ENCODE data around the gene GALNT1.

Gene GALNT1

DNA sequence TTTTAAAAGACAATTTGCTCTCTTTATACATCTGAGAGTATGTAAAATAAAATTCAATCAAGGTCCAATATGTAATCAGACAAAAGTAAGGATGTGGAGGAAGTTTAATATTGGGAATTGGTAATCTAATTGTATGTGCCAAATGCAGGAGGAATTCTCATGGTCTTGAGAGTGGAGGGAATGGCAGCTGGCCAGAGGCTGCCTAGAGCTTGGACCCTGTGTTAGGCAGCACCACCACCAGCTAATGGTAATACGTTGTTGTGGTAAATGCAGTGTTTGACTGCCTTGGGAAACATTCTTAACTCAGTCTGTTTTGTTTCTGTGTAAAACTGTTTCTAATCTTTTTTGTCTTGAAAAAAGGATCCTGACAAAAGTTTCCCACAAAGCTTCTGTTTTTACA, 30.0 kb downstream of the GALNT1 start:
- no peak for TF ChIP-seq CTCF (IDR thresholded peaks at IDR 0.05)
- H3K4me3 ChIP-seq (ENCODE audit: low read depth, low read length) = no peak overlapping the region
- H3K4me1 ChIP-seq = no peaks in the 10 kb centered on the region
- no peaks in the 10 kb centered on the region for H3K36me3 ChIP-seq (ENCODE audit: control insufficient read depth, insufficient read depth, low read length)
- no peak overlapping the region for H2AFZ ChIP-seq
- no peak overlapping the region for H3K9ac ChIP-seq
- H3K9me3 ChIP-seq (ENCODE audit: control insufficient read depth, low read length) = no peaks in the 10 kb centered on the region
- H3K79me2 ChIP-seq = peaks cover 5% of the 10 kb centered on the region
- H3K4me2 ChIP-seq (ENCODE audit: low read length) = no peak overlapping the region
- H3K27me3 ChIP-seq (ENCODE audit: control insufficient read depth, insufficient read depth, low read length) = no peaks in the 10 kb centered on the region
- no peak overlapping the region for H3K27ac ChIP-seq

- Histone ChIP-seq H3K27ac (no peak overlapping the region), H3K36me3 (ENCODE audit: control insufficient read depth, insufficient read depth, low read length) (no peaks in the 10 kb centered on the region), H3K4me2 (ENCODE audit: low read length) (no peak overlapping the region), H3K9ac (no peak overlapping the region), H2AFZ (no peak overlapping the region), H3K79me2 (no peaks in the 10 kb centered on the region), H3K9me3 (ENCODE audit: control insufficient read depth, low read length) (no peaks in the 10 kb centered on the region), H3K27me3 (ENCODE audit: control insufficient read depth, insufficient read depth, low read length) (no peaks in the 10 kb centered on the region), H3K4me1 (no peaks in the 10 kb centered on the region), H3K4me3 (ENCODE audit: low read depth, low read length) (no peak overlapping the region)
- no peak for TF ChIP-seq CTCF (IDR thresholded peaks at IDR 0.05)
Observed at GRCh38 chr18:35616074-35616473, 34.5 kb downstream of the GALNT1 start.

GRCh38 chr18:35616664-35617423, 35.3 kb downstream of the GALNT1 start:
- Histone ChIP-seq H3K27me3 (ENCODE audit: control insufficient read depth, insufficient read depth, low read length) (no peaks in the 10 kb centered on the region), H3K27ac (no peak overlapping the region), H3K36me3 (ENCODE audit: control insufficient read depth, insufficient read depth, low read length) (no peaks in the 10 kb centered on the region), H3K9me3 (ENCODE audit: control insufficient read depth, low read length) (no peaks in the 10 kb centered on the region), H3K4me2 (ENCODE audit: low read length) (no peak overlapping the region), H3K4me1 (no peaks in the 10 kb centered on the region), H3K4me3 (ENCODE audit: low read depth, low read length) (no peak overlapping the region), H3K79me2 (no peaks in the 10 kb centered on the region), H2AFZ (no peak overlapping the region), H3K9ac (no peak overlapping the region)
- TF ChIP-seq CTCF (IDR thresholded peaks at IDR 0.05) = no peak

DNA sequence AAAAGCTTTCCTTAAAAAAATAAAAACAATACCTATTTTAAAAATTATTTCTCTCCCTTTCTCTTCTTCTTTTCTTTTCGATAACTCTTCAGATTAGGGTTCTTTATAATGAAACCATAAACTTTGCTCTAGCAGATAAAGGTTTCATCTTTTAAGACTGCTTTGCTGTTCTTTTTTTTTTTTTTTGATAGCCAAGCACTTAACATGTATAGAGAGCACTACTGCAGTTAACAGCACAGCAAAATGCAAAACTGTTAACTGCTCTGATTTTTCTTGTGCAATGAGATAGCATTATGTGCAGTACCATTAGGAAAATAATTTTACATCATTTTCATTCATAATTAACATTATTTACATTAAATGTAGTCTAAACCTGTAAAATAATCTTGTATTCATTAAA, 36.3 kb downstream of the GALNT1 start:
- Histone ChIP-seq H3K27ac (no peak overlapping the region), H2AFZ (no peak overlapping the region), H3K4me1 (no peaks in the 10 kb centered on the region), H3K4me3 (ENCODE audit: low read depth, low read length) (no peak overlapping the region), H3K4me2 (ENCODE audit: low read length) (no peak overlapping the region), H3K79me2 (no peaks in the 10 kb centered on the region), H3K9ac (no peak overlapping the region), H3K36me3 (ENCODE audit: control insufficient read depth, insufficient read depth, low read length) (no peaks in the 10 kb centered on the region), H3K27me3 (ENCODE audit: control insufficient read depth, insufficient read depth, low read length) (no peaks in the 10 kb centered on the region), H3K9me3 (ENCODE audit: control insufficient read depth, low read length) (no peaks in the 10 kb centered on the region)
- TF ChIP-seq CTCF (IDR thresholded peaks at IDR 0.05) = no peak

- no peak overlapping the region for H3K9ac ChIP-seq
- no peak overlapping the region for H3K4me3 ChIP-seq (ENCODE audit: low read depth, low read length)
- no peak for TF ChIP-seq CTCF (IDR thresholded peaks at IDR 0.05)
- no peak overlapping the region for H3K4me2 ChIP-seq (ENCODE audit: low read length)
- H3K4me1 ChIP-seq = no peaks in the 10 kb centered on the region
- no peaks in the 10 kb centered on the region for H3K79me2 ChIP-seq
- H3K36me3 ChIP-seq (ENCODE audit: control insufficient read depth, insufficient read depth, low read length) = no peaks in the 10 kb centered on the region
- H2AFZ ChIP-seq = no peak overlapping the region
- H3K27me3 ChIP-seq (ENCODE audit: control insufficient read depth, insufficient read depth, low read length) = no peaks in the 10 kb centered on the region
- no peaks in the 10 kb centered on the region for H3K9me3 ChIP-seq (ENCODE audit: control insufficient read depth, low read length)
- H3K27ac ChIP-seq = no peak overlapping the region
Observed at GRCh38 chr18:35618289-35618688, 36.7 kb downstream of the GALNT1 start.

Measured in parathyroid adenoma (tissue), 2 donors.